Mesodermal cell (in vitro differentiated cells): ENCODE data around the gene KLHDC10.
"Not testable (repeated sequence)": the region's sequence is repeated elsewhere in the genome, so short reads cannot be mapped to it uniquely, and the experiment has no call there.

Source experiments
- H3K27ac ChIP-seq: 2 replicates; pipeline ENCODE4 v1.7.0; 2013; ENCODE audit warnings: mild to moderate bottlenecking, low read depth, low read length, moderate library complexity; ENCODE audit not compliant: severe bottlenecking
- H3K36me3 ChIP-seq: 2 replicates; pipeline ENCODE4 v1.7.1; 2013; ENCODE audit warnings: mild to moderate bottlenecking, low read length, moderate library complexity; ENCODE audit not compliant: control insufficient read depth, insufficient read depth
- H3K4me1 ChIP-seq: one replicate; pipeline ENCODE4 v1.7.1; 2013; ENCODE audit warnings: mild to moderate bottlenecking, low read length; ENCODE audit not compliant: insufficient read depth, control insufficient read depth, poor library complexity, severe bottlenecking
- H3K4me3 ChIP-seq: 2 replicates; pipeline ENCODE4 v1.7.0; 2013; ENCODE audit warnings: low read length, control low read depth, mild to moderate bottlenecking; ENCODE audit not compliant: insufficient read depth, poor library complexity, severe bottlenecking; ENCODE audit errors: extremely low read depth
- H3K9me3 ChIP-seq: 2 replicates; pipeline ENCODE4 v1.7.1; 2013; ENCODE audit warnings: mild to moderate bottlenecking, low read length, moderate library complexity; ENCODE audit not compliant: control insufficient read depth
- WGBS, 2 experiments: methylation state at CpG; one replicate each; pipeline ENCODE4 v1.1.5; 2013; ENCODE audit warnings: missing lambda C conversion rate in 2 of 2; ENCODE audit not compliant: insufficient coverage in 2 of 2; 5-methylcytosine and 5-hydroxymethylcytosine counted together

The KLHDC10 gene

DNA sequence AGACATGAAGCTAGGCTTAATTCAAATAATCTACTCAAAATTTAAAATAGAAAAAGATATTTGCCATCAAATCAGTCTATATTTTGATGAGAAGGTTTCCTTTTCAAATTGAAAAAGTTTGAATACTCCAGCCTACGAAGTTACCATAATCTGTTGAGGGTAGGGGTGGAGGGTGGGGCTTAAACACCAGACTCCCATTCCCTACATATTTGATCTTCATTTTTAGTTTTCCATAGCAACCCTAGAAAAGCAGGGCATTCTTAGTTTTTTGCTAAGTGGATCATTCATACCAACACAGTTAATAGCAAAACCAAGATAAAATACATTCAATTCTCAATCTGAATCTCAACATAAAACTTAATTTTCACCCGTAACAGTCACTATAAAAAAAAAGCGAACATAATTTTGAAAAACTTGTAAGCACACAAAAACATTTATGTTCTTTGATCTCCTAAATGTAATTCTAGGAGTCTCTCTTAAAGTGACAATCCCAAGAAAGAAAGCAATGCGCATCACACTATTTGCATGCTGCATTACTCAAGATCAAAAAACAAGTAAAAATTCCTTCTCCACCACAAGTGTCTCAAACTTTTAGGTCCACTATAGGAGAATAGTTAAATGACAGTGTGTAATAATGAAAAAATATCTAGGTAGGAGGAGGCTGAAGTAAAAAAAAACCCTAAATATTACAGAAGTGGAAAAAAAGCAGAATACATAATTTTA, 104.1 kb downstream of the KLHDC10 start:
- H3K36me3 ChIP-seq: peaks cover 63% of the 10 kb centered on the region
- no peaks in the 10 kb centered on the region for H3K4me1 ChIP-seq
- 83 to 100% methylated on average over 2 of the region's 4 CpGs for WGBS, 2 experiments
- H3K27ac ChIP-seq: no peak overlapping the region
- H3K4me3 ChIP-seq: no peak overlapping the region
- no peaks in the 10 kb centered on the region for H3K9me3 ChIP-seq

DNA sequence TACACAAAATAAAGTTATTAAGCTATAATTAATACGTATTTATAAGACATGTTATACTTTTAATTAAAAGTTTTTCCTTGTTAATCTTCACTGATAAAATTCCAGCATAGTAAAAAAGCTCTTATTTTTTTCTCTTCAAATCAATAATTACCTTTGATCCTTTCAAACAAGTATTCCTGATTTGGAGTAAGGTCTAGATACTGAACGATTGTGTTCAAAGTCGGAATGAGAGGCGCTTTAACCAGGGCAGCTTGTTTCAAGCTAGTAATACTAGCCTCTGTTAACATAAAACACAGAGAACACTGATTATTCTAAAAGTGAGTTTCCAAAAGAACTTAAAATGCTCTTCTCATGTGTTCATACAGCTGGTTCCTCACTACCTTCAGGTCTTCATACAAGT, 107.9 kb downstream of the KLHDC10 start:
- Histone ChIP-seq H3K4me1 (no peaks in the 10 kb centered on the region), H3K36me3 (peaks cover 61% of the 10 kb centered on the region), H3K4me3 (no peak overlapping the region), H3K9me3 (no peaks in the 10 kb centered on the region), H3K27ac (no peak overlapping the region)
- WGBS, 2 experiments: 100% methylated on average over 2 of the region's 4 CpGs; no CpG with 5 or more reads in 1 of the 2 experiments

DNA sequence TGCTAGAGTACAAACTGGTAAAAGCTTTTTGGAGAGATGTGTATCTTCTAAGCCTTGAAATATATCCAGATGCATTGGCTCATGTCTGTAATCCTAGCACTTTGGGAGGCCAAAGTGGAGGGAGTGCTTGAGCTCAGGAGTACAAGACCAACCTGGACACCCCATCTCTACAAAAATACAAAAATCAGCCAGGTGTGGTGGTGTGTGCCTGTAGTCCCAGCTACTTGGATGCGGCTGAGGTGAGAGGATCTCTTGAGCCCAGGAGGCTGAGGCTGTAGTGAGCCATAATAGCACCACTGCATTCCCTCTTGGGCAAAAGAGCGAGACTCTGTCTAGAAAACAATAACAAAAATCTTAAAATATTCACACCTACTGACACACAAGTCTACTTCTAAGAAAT, 109.3 kb downstream of the KLHDC10 start:
- no peak overlapping the region for H3K4me3 ChIP-seq
- no peaks in the 10 kb centered on the region for H3K4me1 ChIP-seq
- H3K27ac ChIP-seq: no peak overlapping the region
- peaks cover 63% of the 10 kb centered on the region for H3K36me3 ChIP-seq
- H3K9me3 ChIP-seq: no peaks in the 10 kb centered on the region
- WGBS, 2 experiments: 100% methylated on average over 1 of the region's 2 CpGs; no CpG with 5 or more reads in 1 of the 2 experiments

DNA sequence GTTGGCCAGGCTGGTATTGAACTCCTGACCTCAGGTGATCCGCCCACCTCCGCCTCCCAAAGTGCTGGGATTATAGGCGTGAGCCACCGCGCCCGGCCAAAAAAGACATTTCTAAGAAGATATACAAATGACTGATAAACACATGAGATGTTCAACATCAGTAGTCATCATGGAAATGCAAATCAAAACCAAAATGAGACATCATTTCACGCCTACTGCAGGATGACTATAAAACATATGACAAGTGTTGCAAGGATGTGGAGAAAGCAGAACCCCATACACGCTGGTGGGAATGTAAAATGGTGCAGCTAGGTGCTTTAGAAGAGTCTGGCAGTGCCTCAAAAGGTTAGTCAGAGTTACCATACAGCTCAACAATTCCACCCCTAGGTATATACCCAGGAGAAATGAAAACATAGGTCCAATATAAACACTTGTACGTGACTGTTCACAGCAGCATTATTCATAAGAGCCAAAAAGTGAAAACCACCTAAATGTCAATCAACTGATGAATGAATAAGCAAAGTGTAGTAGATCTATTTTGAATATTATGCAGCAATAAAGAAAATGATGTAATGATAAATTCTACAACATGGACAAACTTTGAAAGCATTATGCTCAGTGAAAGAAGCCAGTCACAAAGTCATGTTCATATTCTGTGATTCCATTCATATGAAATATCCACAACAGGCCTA, 110.4 kb downstream of the KLHDC10 start:
- Histone ChIP-seq H3K4me1 (no peaks in the 10 kb centered on the region), H3K27ac (no peak overlapping the region), H3K9me3 (no peaks in the 10 kb centered on the region), H3K4me3 (no peak overlapping the region), H3K36me3 (peaks cover 63% of the 10 kb centered on the region)
- whole genome bisulfite sequencing, 2 experiments: 80 to 93% methylated on average over 1 to 3 of the region's 9 CpGs

DNA sequence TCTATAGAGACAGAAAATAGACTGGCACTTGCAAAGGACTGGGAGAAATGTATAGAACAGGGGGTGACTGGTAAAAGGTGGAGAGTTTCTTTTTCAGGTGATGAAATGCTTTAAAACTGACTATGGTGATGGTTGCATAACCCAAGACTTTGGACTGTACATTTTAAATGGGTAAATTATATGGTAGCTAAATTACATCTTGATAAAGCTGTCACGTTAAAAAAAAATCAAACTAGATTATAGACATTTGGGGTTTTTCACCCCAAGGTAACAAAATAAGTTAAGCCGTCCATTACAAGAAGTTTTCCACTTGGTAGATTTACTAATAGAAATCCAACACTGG, 110.9 kb downstream of the KLHDC10 start:
- Histone ChIP-seq H3K4me3 (no peak overlapping the region), H3K4me1 (no peaks in the 10 kb centered on the region), H3K9me3 (no peaks in the 10 kb centered on the region), H3K36me3 (peaks cover 62% of the 10 kb centered on the region), H3K27ac (no peak overlapping the region)
- WGBS, 2 experiments: 100% methylated on average over 2 of the region's 2 CpGs; no CpG with 5 or more reads in 1 of the 2 experiments

DNA sequence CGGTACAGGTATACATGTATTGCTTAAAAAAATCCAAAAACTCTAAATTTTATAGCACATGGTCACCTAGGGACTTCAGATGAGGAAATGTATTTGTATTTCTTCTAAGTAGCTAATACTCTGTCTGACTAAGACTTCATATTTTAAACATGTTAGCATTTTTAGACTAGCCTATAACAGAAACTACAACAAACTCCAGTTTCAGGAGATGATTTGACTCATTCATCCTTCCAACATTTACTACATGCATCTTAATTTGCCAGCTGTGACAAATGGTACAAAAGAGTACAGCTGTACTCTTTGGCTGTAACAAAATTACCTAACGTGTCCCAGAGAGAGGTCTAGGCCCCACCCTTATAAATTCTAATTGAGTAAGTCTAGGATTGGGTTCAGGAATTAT, 112.7 kb downstream of the KLHDC10 start:
- Histone ChIP-seq H3K27ac (no peak overlapping the region), H3K4me3 (no peak overlapping the region), H3K4me1 (no peaks in the 10 kb centered on the region), H3K36me3 (peaks cover 55% of the 10 kb centered on the region), H3K9me3 (no peaks in the 10 kb centered on the region)
- 86 to 100% methylated on average over 1 of the region's 2 CpGs for WGBS, 2 experiments

DNA sequence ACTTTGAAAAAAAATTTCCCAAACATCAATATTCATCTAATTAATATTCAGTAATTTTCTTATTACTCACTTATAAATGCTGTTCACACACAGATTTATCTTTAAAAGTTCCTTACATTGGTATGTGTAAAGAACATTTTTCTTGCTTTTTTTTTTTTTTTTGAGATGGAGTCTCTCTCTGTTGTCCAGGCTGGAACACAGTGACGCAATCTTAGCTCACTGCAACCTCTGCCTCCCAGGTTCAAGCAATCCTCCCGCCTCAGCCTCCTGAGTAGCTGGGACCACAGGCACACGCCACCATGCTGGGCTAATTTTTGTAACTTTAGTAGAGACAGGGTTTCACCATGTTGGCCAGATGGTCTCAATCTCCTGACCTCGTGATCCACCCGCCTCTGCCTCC, 114.0 kb downstream of the KLHDC10 start:
- not testable (repeated sequence) for H3K9me3 ChIP-seq, H3K4me1 ChIP-seq, H3K4me3 ChIP-seq, H3K27ac ChIP-seq
- WGBS, 2 experiments: 87 to 97% methylated on average over 3 to 4 of the region's 5 CpGs
- H3K36me3 ChIP-seq: peaks cover 49% of the 10 kb centered on the region
